22Rv1 (cell line): ENCODE results near the gene RGS3.

ENCODE experiments used
- H3K27ac ChIP-seq: fragments of 450-650 bp; 2 replicates; pipeline ENCODE4 v1.5.1; 2017
- ZFX ChIP-seq: fragments of 450-650 bp; IDR thresholded peaks from 2 replicates; pipeline ENCODE4 v1.6.1; 2017; ENCODE audit warnings: antibody characterized with exemption, borderline replicate concordance
- TF ChIP-seq, protein P1 (sequence below): fragments of 450-650 bp; IDR thresholded peaks from 2 replicates; pipeline ENCODE4 v1.5.1; 2017; ENCODE audit warnings: mild to moderate bottlenecking

Gene RGS3

DNA sequence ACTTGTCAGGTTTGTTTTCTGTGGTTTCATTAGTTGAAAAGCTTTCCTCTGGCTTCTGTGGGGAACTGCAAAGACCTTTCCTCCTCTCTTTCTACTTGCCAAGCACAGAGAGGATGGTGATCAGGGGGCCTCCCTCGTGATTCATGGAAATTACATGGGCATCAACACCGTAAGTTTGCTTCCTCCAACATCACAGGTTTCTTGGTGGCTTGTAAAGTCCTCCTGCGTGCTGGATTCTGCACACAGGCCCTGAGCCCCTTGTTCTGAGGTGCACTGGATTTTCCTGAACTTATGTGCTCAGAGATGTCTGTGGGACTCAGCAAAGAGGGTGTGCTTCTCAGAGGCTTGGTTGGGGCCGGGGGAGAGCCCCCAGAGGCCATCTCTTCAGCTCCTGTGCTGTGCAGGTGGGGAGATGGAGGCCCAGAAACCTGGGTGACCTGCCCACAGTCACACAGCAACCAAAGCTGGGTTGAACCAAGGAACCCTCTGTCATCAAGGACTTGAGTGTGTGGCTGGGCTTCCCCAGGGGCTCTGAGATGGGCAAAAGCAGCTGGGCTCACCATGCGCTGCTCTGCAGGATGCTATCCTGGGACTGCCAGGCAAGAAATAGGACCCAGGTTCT lies 36.5 kb downstream of the RGS3 start:
- H3K27ac ChIP-seq: no peak overlapping the region
- TF ChIP-seq ZFX: no peak
- TF ChIP-seq, protein P1, sequence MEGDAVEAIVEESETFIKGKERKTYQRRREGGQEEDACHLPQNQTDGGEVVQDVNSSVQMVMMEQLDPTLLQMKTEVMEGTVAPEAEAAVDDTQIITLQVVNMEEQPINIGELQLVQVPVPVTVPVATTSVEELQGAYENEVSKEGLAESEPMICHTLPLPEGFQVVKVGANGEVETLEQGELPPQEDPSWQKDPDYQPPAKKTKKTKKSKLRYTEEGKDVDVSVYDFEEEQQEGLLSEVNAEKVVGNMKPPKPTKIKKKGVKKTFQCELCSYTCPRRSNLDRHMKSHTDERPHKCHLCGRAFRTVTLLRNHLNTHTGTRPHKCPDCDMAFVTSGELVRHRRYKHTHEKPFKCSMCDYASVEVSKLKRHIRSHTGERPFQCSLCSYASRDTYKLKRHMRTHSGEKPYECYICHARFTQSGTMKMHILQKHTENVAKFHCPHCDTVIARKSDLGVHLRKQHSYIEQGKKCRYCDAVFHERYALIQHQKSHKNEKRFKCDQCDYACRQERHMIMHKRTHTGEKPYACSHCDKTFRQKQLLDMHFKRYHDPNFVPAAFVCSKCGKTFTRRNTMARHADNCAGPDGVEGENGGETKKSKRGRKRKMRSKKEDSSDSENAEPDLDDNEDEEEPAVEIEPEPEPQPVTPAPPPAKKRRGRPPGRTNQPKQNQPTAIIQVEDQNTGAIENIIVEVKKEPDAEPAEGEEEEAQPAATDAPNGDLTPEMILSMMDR: no peak

DNA sequence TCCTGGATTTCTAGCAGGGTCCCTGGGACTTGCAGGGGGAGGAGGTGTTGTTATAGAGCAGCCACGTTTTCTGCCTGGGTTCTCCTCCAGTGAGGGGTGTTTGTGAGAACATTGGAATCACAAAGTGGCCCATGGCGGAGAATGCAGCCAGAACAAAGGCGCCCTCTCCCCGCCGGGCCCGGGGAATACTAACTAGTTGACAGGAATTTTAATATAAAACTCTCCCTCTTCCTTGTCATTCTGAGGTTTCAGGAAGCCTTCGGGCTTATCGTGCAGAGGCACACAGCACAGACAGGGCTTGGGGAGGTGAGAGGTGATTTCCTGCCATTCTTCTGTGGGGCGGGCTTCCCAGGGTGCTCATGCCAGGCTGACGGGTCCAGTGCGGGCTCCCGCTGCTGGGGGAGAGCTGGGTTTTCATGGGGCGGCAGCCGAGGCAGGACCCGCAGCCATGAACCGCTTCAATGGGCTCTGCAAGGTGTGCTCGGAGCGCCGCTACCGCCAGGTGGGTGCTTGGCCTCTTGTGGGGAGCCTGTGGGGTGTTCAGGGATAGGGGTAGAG lies 37.7 kb downstream of the RGS3 start:
- no peak for TF ChIP-seq ZFX
- TF ChIP-seq, protein P1: no peak
- no peak overlapping the region for H3K27ac ChIP-seq

DNA sequence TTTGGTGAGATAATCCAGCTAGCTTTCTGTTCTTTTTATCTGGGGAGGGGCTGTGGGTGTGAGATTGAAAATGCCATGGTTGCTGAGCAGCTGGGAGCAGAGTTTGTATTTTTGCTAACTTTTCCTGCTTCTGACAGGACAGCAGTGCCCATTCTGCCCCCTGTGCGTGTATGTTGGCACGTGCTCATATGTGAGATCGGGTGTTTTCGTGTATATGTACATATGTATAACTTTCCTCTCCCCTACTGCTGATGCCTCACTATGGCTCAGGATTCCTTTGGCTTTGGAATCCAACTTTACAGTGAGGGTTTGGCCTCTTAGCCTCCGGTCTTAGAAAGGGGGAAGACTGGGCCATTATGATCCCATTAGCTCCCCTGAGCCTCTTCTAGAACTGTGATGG lies 38.3 kb downstream of the RGS3 start:
- H3K27ac ChIP-seq: no peak overlapping the region

DNA sequence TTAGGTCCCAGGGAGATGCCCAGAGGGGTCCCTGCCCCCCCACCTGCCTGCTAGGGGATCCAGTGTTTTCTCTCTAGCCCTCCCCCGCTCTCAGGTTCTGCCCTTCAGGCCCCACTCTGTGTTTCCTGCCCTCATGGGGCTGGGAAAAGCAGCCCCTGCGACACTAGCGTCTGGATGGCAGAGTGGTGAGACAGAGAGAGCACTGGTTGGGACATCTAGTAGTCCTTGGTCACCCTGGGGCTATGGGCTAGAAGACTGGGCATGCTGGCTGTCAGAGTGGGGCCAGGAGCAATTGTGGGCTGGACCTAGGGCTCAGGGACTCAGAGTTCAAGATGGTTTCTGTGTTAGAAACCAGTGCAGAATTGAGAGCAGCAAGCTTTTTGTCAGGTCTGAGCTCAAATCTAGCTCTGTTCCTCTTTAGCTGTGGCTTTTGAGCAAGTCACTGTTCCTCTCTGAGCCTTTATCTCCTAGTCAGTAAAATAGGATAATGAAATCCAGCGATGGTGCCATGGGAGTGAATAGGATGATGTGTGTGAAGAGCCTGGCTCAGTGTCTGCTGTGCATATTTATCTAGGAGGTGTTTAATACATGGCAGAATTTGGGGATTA lies 39.0 kb downstream of the RGS3 start:
- H3K27ac ChIP-seq: no peak overlapping the region
- no peak for TF ChIP-seq ZFX
- TF ChIP-seq, protein P1: no peak

More for the DNA sequence above, 38.3 kb downstream of the RGS3 start:
- no peak for TF ChIP-seq ZFX
- TF ChIP-seq, protein P1: no peak

DNA sequence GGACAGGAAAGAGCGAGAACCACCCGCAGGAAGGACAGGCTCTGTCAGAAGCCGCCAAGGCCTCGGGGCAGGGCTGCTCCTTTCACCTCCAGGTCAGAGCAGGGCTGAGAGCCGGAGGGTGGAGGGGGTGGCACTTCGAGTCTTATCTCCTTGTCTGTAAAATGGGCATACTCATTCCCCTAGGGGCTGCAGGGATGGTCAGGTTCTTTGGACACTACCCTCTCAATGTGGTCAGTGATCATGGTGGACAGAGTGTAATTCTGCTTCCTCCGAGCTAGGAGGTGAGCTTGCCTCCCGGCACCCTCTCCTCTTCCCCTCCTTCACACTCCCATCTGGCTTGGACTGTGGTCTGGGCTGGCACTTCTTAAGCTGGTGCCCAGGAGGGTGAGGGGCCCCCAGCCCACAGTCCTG lies 39.6 kb downstream of the RGS3 start:
- no peak overlapping the region for H3K27ac ChIP-seq
- TF ChIP-seq, protein P1: no peak
- no peak for TF ChIP-seq ZFX

DNA sequence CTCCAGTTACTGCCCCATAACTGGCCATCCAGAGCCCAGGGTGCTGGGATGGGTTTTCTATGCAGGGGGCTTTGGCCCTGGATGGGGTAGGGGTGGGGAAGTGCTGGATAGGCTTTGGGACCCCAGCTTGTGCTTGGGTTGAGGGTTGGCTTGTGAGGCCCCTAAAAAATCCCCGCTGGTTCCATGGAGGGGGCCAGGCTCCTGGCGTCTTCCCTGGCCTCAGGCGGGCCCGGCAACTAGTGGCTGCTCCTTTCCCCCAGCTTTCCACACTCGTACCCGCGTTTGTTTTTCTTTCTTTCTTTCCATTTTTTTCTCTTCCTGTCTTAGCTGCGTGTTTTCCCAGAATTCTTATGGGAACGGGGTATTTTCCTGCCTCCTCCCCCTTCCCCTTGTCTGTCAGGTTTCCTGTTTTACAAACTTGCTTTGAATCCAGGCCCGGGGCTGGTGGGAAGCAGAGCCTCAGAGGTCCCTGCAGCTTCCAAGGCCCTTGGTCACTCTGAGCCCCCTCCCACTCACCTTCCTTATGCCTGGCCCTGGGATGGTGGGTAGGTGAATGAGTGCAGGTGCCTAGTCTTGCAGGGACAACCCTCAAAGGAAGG lies 40.2 kb downstream of the RGS3 start:
- TF ChIP-seq ZFX: no peak
- TF ChIP-seq, protein P1: no peak
- no peak overlapping the region for H3K27ac ChIP-seq
